ENCODE measurements around the gene MECP2. TPM values are rescaled to one million over a fixed set of nuclear protein-coding genes. Genes with fewer than 3 reads are reported as not detected.

Gene MECP2
- total RNA-seq, 1 donor from 2014 or later = 65.7 TPM

DNA sequence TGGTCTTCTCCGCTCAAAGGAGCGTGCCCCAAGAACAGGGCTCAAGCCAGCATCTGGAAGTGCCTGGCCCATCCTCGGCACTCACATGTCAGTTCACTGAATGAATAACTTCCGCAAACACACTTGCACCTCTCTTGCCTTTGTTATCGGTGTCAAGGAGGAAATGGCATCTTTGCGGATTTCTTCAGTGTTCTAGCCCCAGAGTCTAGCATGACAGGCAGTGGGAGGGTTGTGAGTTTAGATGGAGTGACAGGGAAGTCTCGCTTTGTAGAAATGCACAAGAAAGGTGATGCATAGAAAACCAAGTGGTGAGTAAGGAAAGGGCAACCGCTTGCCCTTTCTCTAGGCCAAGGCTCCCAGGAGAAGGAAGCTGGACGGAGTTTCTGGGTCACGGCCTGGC, 17.6 kb upstream of the MECP2 start:
- TF ChIP-seq, protein P1, sequence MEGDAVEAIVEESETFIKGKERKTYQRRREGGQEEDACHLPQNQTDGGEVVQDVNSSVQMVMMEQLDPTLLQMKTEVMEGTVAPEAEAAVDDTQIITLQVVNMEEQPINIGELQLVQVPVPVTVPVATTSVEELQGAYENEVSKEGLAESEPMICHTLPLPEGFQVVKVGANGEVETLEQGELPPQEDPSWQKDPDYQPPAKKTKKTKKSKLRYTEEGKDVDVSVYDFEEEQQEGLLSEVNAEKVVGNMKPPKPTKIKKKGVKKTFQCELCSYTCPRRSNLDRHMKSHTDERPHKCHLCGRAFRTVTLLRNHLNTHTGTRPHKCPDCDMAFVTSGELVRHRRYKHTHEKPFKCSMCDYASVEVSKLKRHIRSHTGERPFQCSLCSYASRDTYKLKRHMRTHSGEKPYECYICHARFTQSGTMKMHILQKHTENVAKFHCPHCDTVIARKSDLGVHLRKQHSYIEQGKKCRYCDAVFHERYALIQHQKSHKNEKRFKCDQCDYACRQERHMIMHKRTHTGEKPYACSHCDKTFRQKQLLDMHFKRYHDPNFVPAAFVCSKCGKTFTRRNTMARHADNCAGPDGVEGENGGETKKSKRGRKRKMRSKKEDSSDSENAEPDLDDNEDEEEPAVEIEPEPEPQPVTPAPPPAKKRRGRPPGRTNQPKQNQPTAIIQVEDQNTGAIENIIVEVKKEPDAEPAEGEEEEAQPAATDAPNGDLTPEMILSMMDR (IDR thresholded peaks at IDR 0.05) = no peak
- intact Hi-C loops (cut with DNase I) = no loop called here
- Histone ChIP-seq H3K27ac (no peak overlapping the region), H3K4me1 (no peaks in the 10 kb centered on the region), H3K36me3 (no peaks in the 10 kb centered on the region), H3K9me3 (no peaks in the 10 kb centered on the region), H3K4me3 (no peak overlapping the region), H3K27me3 (no peaks in the 10 kb centered on the region)
- no peak for DNase-seq (ENCODE audit: low spot score in 2 of 2)

DNA sequence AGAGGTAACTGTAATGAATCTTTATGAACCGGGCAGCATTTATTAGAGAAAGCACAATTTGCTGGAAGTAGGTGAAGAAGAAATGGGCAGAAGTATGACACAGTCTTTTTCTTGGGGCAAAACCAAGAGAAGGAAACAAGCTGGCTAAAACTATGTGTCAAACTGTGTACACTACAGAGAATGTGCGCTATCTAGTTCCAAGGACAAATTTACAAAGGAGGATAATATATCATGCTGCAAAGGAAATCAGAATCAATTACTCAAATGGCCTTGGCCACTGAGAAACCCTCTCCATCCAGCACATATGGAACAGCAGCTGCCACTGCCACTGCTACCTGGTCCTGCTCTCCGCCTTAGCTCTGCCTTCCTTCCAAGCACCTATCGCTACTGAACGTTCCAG, 17.1 kb upstream of the MECP2 start:
- Histone ChIP-seq H3K4me1 (no peaks in the 10 kb centered on the region), H3K9me3 (no peaks in the 10 kb centered on the region), H3K27me3 (no peaks in the 10 kb centered on the region), H3K4me3 (no peak overlapping the region), H3K27ac (no peak overlapping the region), H3K36me3 (no peaks in the 10 kb centered on the region)
- intact Hi-C loops (cut with DNase I) = no loop called here
- TF ChIP-seq, protein P1 (IDR thresholded peaks at IDR 0.05) = no peak
- DNase-seq (ENCODE audit: low spot score in 2 of 2) = no peak

DNA sequence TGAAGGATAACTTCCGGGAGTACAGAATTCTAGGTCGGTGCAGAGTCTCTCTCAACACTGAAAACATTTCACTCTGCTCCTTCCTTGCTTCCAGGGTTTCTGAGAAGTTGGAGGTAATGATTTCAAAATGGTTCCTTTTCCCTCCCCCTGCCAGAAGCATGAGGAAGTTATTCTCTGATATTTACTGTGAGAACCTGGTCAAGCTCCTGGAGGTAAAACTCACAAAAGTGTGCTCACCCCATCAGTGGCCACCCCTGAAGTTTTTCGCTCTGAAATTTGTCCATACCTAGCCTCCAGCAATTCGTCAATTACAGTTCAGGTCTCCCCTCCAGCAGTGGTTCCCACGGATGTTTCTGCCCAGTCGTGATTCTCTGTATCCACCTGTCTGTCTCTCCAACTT, 16.2 kb upstream of the MECP2 start:
- Histone ChIP-seq H3K9me3 (no peaks in the 10 kb centered on the region), H3K4me1 (no peaks in the 10 kb centered on the region), H3K27me3 (no peaks in the 10 kb centered on the region), H3K4me3 (no peak overlapping the region), H3K36me3 (no peaks in the 10 kb centered on the region), H3K27ac (no peak overlapping the region)
- no peak for DNase-seq (ENCODE audit: low spot score in 2 of 2)
- intact Hi-C loops (cut with DNase I) = no loop called here
- TF ChIP-seq, protein P1 (IDR thresholded peaks at IDR 0.05) = no peak

DNA sequence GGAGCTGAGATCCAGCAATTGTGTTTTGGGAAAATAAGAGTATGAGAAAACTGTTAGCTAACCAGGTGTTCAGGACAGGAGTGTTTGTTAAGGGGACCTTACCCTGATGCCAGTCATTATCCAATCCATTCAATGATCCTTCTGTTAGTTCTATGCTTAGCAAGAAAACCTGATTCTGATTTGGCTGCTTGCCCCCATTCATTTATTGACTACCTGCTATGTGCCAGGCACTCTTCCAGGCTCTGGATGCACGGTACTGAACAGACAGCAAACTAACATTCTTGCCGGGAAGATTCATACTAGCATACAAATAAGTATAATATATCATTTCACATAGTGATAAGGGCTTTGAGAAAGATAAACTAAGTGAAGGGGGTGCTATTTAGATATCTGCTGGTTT, 1.0 kb upstream of the MECP2 start:
- Histone ChIP-seq H3K4me1 (peaks cover 0 to 9% of the 10 kb centered on the region in 2 donors), H3K9me3 (no peaks in the 10 kb centered on the region), H3K4me3 (no peak overlapping the region), H3K27ac (no peak overlapping the region), H3K36me3 (no peaks in the 10 kb centered on the region), H3K27me3 (no peaks in the 10 kb centered on the region)
- no peak for DNase-seq (ENCODE audit: low spot score in 2 of 2)
- TF ChIP-seq, protein P1 (IDR thresholded peaks at IDR 0.05) = no peak
- intact Hi-C loops (cut with DNase I) = loop anchor here (5.0 kb wide), 1 partner anchor 46 kb away; no protein-coding TSS in a partner anchor

DNA sequence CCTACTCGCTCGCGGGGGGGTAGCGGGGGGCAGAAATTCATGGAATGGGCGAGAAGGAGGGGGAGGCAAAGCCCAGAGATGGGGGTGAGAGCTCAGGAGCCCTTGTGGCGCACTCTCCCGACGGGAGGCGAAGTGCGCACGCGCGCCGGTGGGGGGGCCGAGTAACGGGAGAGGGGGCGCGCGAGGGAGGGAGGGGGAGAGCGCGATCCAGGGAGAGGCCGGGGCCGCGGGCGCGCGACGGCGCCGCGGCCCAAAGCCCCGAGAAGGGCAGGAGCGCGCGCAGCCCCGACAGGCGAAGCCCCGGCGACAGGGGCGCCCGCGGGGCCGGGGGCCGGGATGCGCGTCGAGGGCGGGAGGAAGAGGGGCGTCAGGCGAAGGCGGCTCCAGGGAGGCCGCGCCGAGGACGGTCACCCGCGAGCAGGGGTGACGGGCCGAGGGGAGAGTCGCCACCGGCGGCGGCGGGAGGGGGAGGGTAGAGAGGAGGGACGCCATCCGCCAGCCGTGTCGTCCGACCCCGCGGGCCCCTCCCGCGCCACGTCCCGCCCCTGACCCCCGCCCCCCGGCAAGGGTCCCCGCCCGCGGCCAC, 421 bp downstream of the MECP2 start:
- Histone ChIP-seq H3K4me1 (peaks cover 0 to 9% of the 10 kb centered on the region in 2 donors), H3K27ac (peak overlapping the region; percentile 98 to 99), H3K4me3 (peak overlapping the region; percentile 66 to 94), H3K36me3 (no peaks in the 10 kb centered on the region), H3K9me3 (no peaks in the 10 kb centered on the region), H3K27me3 (no peaks in the 10 kb centered on the region)
- DNase-seq (ENCODE audit: low spot score in 2 of 2) = peak; percentile 26 to 79
- intact Hi-C loops (cut with DNase I) = loop anchor here (2.0 to 5.0 kb wide), 2 partner anchors 45 to 78 kb away; partner anchors contain the start of gene IRAK1
- TF ChIP-seq, protein P1 (IDR thresholded peaks at IDR 0.05) = no peak
